HG03575 (cell line): ENCODE data around the gene BBOF1.

Source experiments
- ATAC-seq: cut with Tn5 transposase; IDR thresholded peaks from one replicate; pipeline ENCODE4 v1.9.1; 2021; ENCODE audit not compliant: unreplicated experiment, insufficient number of reproducible peaks, low FRiP score; ENCODE audit errors: extremely low read depth

Gene BBOF1

DNA sequence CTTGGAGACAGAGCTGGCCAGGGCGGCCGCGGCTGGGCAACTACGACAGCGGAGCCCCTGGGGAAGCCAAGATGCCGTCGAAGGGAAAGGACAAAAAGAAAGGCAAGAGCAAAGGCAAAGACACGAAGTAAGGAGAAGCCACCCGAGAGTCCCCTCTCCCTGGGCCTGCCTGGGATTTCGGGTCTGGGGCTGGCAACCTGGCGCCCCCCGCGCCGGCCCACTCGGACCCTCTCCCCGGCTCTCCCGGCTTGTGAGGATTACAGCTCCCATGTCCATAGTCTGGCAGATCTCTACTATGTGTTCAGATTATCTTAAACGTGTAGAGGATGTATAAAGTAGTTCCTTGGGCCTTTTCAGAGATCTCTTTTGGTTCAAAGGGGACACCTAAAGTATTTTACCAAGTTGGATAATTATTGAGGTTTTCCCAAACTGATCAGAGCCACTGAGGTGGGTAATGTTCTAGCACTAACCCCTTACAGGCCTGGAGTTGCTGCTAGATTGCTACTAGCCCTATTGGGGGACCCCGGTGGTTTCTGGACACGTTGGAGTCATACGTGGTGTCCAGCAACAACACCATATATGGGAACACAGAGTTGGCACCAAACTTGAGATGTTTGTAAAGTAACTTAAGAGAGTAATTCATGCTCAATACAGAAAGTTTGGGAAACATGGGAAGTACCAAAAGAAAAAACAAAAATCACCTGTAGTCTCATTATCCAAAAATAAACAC, 424 bp downstream of the BBOF1 start:
- no peak for ATAC-seq

GRCh38 chr14:74022346-74022745, 3.2 kb downstream of the BBOF1 start:
- ATAC-seq = no peak

GRCh38 chr14:74029136-74029535, 10.0 kb downstream of the BBOF1 start:
- ATAC-seq = no peak

DNA sequence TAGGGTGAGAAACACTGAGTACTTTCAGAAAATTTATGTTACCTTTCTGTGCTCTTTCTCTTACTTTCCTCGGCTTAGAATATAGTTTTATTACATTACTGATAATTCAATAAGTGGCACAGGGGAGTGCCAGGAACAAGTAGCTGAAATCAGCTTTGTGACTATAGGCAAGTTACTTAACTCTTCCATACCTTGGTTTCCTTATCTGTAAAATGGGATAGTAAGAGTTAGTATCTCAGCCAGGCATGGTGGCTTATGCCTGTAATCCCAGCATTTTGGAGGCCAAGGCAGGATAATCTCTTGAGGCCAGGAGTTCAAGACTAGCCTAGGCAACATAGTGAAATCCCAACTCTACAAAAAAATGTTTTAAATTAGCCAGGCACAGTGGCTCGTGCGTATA, 15.4 kb downstream of the BBOF1 start:
- no peak for ATAC-seq

GRCh38 chr14:74035556-74035955, 16.4 kb downstream of the BBOF1 start:
- no peak for ATAC-seq

GRCh38 chr14:74038020-74038859, 19.1 kb downstream of the BBOF1 start:
- ATAC-seq = no peak

DNA sequence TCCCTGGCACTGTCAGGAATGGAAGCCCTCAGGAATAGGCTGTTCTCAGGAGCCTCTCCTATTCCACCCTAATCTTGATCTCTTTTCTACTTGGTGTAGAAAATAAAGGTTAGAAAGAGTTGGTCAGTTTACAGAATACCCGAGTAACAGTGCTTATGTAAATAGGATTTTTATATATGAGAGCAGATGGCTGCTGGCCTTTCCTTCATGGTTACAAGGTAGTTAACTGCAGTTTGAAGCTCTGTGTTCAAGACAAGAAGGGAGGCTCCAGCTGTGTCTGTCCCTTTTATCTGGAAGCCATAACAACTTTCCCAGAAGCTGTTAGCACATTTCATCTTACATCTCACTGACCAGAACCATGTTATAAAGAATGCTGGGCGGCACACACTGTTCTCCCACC, 23.1 kb downstream of the BBOF1 start:
- no peak for ATAC-seq

DNA sequence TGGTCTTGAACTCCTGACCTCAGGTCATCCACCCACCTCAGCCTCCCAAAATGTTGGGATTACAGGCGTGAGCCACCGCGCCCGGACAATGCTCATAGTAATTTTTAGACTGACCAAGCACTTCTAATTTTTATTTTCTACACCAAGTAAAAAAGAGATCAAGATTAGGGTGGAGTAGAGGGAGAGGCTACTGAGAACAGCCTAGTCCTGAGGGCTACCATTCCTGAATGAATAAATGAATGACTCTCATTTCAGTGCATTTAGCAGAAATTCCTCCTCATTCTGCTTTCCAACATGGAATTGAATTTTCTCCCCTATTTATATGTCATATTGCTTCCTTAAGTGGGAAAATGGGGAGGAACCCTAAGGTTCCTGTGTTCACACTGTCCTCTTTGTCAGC, 26.4 kb downstream of the BBOF1 start:
- no peak for ATAC-seq

DNA sequence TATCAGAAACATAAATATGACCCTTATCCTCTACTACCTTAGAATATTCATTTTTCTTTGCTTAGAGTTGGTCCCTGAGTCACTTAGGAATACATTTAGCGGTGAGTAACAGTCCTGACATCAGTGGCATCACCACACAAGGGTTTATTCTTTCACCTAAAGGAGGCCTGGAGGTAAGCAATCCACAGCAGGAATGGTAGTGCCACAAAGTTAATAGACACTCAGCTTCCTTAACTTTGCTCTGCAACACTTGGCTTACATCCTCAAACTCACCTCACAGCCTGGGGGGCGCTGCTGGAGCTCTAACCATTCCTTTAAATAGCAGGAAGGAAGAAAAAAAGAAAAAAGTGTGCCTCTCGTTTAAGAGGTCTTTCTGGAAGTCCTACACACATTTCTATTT, 29.1 kb downstream of the BBOF1 start:
- no peak for ATAC-seq

GRCh38 chr14:74049876-74050495, 30.8 kb downstream of the BBOF1 start:
- ATAC-seq = no peak

DNA sequence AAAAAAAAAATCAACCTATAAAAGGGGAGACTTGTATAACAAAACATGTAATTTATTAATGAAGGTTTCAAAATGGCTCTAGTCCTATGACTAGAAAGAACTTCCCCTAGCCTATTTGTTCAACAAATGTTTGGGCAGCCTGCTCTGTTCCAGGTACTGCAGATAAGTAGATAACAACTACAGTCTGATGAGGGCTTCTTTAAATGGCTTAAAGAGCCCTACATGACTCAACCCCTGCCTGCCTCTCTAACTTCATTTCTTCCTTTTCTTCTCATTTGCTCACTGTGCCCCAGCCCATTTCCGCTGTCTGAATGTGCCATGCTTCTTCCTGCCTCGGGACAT, 43.6 kb downstream of the BBOF1 start:
- no peak for ATAC-seq

DNA sequence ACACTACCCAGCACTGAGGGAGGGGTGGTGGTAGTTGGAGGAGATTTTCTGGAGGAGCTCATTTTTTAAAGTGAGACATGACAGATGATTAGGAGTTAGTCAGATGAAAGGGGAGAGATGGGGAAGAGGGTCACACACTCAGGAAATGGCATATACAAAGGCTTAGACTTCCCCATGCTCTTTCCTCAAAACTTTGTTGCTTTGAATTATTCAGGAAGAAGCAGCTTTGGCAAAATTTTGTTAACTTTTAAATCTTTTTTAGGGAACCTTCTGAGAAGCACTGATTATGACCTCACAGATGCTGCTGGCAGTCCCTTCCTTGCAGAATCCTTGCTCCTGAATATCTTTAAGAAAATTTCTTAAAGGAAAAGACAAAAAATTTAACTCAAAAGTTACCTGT, 45.3 kb downstream of the BBOF1 start:
- ATAC-seq = no peak

- no peak for ATAC-seq
Measured at GRCh38 chr14:74064883-74065282, 45.7 kb downstream of the BBOF1 start.

DNA sequence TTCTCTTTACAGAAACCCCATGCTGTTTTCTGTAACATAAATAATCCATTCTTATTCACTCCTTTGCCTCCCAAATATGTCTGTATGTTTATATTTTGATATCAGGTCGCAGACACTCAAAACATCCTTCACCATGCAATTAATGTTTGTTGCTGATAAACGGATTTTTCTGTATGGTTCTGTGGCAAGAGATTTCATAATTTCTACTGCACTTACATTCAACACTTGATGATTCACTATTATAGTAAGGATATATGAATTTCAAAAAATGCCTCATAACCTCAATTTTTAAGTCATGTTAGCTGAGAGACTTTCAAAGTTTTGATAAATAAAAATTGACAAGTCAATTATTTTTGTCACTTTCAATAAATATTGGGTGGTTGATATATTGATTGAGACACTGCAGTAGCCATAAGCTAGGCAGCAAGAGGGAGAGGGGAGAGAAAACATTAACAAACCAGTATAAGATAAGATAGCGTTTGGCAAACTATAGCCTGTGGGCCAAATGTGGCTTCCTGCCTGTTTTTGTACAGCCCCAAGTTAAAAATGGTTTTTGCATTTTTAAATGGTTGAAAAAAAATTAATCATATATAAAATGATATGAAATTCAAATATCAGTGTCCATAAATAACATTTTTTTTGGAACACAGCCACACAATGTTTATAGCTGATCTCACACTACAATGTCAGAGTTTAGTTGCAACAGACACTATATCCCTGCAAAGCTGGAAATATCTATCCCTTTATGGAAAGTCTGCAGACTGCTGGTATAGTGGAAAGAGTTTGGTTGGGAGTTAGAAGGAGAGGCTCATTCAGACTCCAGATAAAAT, 46.8 kb downstream of the BBOF1 start:
- no peak for ATAC-seq

GRCh38 chr14:74077401-74077800, 58.3 kb downstream of the BBOF1 start:
- no peak for ATAC-seq

- no peak for ATAC-seq
Measured at GRCh38 chr14:74080820-74081460, 61.8 kb downstream of the BBOF1 start.

DNA sequence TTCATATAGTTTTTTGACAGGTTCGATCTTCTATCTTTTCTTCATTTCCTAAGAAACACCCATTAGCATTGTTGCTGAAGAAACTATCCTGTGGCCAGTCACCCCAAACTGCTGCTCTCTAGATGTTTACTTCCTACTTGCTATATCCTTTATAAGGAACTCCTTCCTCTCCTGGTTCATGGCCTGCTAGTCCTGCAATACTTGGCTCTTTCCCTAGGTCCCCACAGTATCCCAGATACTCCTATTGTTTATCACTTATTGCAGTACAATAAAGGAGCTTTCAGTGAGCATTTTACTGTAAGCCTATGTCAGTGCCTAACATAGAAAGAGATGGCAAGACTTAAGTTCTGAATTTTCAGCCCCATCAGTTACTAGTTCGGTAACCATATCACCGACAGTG, 62.3 kb downstream of the BBOF1 start:
- ATAC-seq = no peak

- no peak for ATAC-seq
Measured at GRCh38 chr14:74083161-74083560, 64.0 kb downstream of the BBOF1 start.

GRCh38 chr14:74083784-74084276, 64.7 kb downstream of the BBOF1 start:
- ATAC-seq = peak; percentile 8
